Measurements from ENCODE around the gene C1orf21.
A peak's percentile ranks its signal among the peaks of the same experiment; 100 is the strongest.

The C1orf21 gene

GRCh38 chr1:184648160-184648855 is 261.5 kb downstream of the C1orf21 start:
- no peaks in the 10 kb centered on the region for H3K36me3 Mint-ChIP-seq
- H3K27me3 Mint-ChIP-seq = peaks cover 6% of the 10 kb centered on the region
- no peaks in the 10 kb centered on the region for H3K4me1 Mint-ChIP-seq
- DNase-seq = no peak
- CTCF ChIA-PET = no interaction called here
- no peak overlapping the region for H3K27ac Mint-ChIP-seq
- H3K9me3 Mint-ChIP-seq = no peaks in the 10 kb centered on the region
- H3K4me3 Mint-ChIP-seq = no peak overlapping the region

GRCh38 chr1:184648856-184649201 is 262.0 kb downstream of the C1orf21 start:
- Mint-ChIP-seq H3K9me3 (no peaks in the 10 kb centered on the region), H3K27ac (no peak overlapping the region), H3K36me3 (no peaks in the 10 kb centered on the region), H3K4me1 (no peaks in the 10 kb centered on the region), H3K27me3 (peaks cover 6% of the 10 kb centered on the region), H3K4me3 (no peak overlapping the region)
- DNase-seq = no peak
- CTCF ChIA-PET = no interaction called here

DNA sequence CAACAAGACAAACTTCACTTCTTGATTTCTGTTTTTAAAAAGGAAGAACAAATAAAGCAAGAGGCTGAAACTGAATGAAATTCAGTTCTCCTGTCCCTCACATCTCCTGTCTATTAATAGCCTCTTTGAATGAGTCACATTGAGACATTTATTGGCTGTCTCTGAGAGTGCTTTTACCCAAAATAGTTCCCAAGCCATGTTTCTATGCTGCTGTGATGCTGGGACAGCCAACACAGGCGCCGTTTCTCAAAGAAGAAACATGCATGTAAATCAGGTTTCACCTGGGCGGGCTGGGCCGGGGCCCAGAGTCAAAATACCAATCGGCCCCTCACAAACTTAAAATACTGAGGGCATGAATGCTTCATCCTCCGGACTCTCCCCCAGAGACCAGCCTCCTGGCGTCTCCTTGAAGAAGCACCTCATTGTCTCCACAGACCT is 262.6 kb downstream of the C1orf21 start:
- H3K4me1 Mint-ChIP-seq = no peaks in the 10 kb centered on the region
- no peak for DNase-seq
- H3K27me3 Mint-ChIP-seq = peaks cover 4% of the 10 kb centered on the region
- H3K9me3 Mint-ChIP-seq = no peaks in the 10 kb centered on the region
- no peaks in the 10 kb centered on the region for H3K36me3 Mint-ChIP-seq
- no peak overlapping the region for H3K4me3 Mint-ChIP-seq
- CTCF ChIA-PET = no interaction called here
- no peak overlapping the region for H3K27ac Mint-ChIP-seq

GRCh38 chr1:184650177-184650866 is 263.5 kb downstream of the C1orf21 start:
- no peak overlapping the region for H3K27ac Mint-ChIP-seq
- CTCF ChIA-PET = no interaction called here
- no peak for DNase-seq
- H3K4me3 Mint-ChIP-seq = no peak overlapping the region
- no peaks in the 10 kb centered on the region for H3K36me3 Mint-ChIP-seq
- H3K9me3 Mint-ChIP-seq = no peaks in the 10 kb centered on the region
- peaks cover 3% of the 10 kb centered on the region for H3K27me3 Mint-ChIP-seq
- H3K4me1 Mint-ChIP-seq = no peaks in the 10 kb centered on the region

GRCh38 chr1:184655185-184655584 is 268.4 kb downstream of the C1orf21 start:
- no peak overlapping the region for H3K27ac Mint-ChIP-seq
- CTCF ChIA-PET = interaction anchor here (0.6 kb wide), 1 partner anchor 592 kb away, joined by 4 read pairs; no protein-coding TSS in a partner anchor
- no peaks in the 10 kb centered on the region for H3K4me1 Mint-ChIP-seq
- H3K9me3 Mint-ChIP-seq = no peaks in the 10 kb centered on the region
- no peaks in the 10 kb centered on the region for H3K36me3 Mint-ChIP-seq
- no peak for DNase-seq
- no peak overlapping the region for H3K4me3 Mint-ChIP-seq
- peaks cover 3% of the 10 kb centered on the region for H3K27me3 Mint-ChIP-seq

DNA sequence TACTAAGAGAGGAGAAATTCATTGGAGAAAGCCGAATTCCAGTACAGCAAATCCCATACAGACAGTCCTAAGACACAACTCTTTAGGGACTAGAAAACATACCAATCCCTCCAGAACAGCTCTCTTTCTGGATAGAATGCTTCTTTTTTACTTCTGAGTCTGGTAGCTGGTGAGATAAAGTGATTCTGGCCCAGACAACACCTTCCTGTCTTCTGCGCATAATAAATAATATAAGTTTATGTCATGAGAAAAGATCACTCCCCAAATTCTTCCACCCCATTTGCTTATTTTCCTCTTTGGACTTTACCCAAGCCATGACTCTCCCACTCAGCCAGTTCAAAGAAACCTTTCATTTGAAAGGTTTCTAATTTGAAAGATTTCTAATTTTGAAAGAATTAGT is 269.4 kb downstream of the C1orf21 start:
- peaks cover 12% of the 10 kb centered on the region for H3K27me3 Mint-ChIP-seq
- CTCF ChIA-PET = no interaction called here
- no peaks in the 10 kb centered on the region for H3K9me3 Mint-ChIP-seq

DNA sequence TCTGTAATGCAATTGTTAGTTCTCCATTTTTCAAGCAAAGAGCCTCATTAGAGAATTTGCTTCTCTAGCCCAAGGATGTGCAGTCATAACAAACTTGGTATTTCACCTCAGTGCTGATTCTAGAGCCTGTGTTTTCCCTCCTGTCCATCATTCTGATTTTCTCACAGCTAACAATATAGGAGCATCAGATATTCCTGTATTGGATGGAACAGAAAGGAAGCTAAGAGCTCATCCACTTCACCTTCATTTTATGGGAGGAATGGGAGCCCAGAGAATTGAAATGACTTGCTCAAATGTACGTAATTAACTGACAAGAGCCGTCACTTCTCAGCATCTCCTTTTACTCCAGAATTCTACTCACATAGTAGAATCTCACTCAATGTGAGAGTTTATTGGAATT is 271.2 kb downstream of the C1orf21 start:
- no peak overlapping the region for H3K27ac Mint-ChIP-seq
- DNase-seq = no peak
- H3K4me1 Mint-ChIP-seq = no peaks in the 10 kb centered on the region
- H3K9me3 Mint-ChIP-seq = no peaks in the 10 kb centered on the region
- H3K27me3 Mint-ChIP-seq = peaks cover 15% of the 10 kb centered on the region
- no peak overlapping the region for H3K4me3 Mint-ChIP-seq
- CTCF ChIA-PET = no interaction called here
- H3K36me3 Mint-ChIP-seq = no peaks in the 10 kb centered on the region

More for the DNA sequence above, 269.4 kb downstream of the C1orf21 start:
- no peaks in the 10 kb centered on the region for H3K4me1 Mint-ChIP-seq
- H3K4me3 Mint-ChIP-seq = no peak overlapping the region
- H3K36me3 Mint-ChIP-seq = no peaks in the 10 kb centered on the region
- H3K27ac Mint-ChIP-seq = no peak overlapping the region
- no peak for DNase-seq

GRCh38 chr1:184660462-184661191 is 273.8 kb downstream of the C1orf21 start:
- CTCF ChIA-PET = interaction anchor here (1.3 to 1.4 kb wide), 2 partner anchors 9 to 19 kb away, joined by 3 to 4 read pairs; no protein-coding TSS in a partner anchor
- H3K4me1 Mint-ChIP-seq = peaks cover 6% of the 10 kb centered on the region

DNA sequence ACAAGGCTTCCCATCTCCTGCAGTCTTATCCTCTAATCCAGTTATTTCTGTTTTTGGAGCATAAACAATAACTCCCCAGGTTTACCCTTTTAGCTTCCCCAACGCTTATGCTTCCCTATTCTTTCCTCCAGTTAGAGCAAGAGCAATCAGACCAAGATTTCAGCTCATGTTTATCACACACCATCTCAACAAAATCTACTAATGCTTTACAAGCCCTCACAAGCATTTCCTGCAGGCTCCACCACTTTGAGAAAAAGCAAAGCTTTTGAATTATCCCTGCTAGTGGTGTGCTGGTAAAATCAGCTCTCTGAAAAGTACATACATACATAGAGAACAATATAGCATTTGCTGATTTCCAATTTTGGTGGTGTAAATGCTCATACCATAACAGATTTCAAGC is 275.0 kb downstream of the C1orf21 start:
- H3K4me1 Mint-ChIP-seq = peaks cover 6% of the 10 kb centered on the region
- no peak overlapping the region for H3K27ac Mint-ChIP-seq
- DNase-seq = no peak
- no peaks in the 10 kb centered on the region for H3K36me3 Mint-ChIP-seq
- no peak overlapping the region for H3K4me3 Mint-ChIP-seq
- CTCF ChIA-PET = interaction anchor here (0.6 to 1.3 kb wide), 2 partner anchors 20 to 512 kb away, joined by 3 to 4 read pairs; no protein-coding TSS in a partner anchor
- H3K27me3 Mint-ChIP-seq = peaks cover 33% of the 10 kb centered on the region
- H3K9me3 Mint-ChIP-seq = no peaks in the 10 kb centered on the region

More at GRCh38 chr1:184660462-184661191, 273.8 kb downstream of the C1orf21 start:
- Mint-ChIP-seq H3K27ac (no peak overlapping the region), H3K36me3 (no peaks in the 10 kb centered on the region), H3K9me3 (no peaks in the 10 kb centered on the region), H3K4me3 (no peak overlapping the region), H3K27me3 (peaks cover 33% of the 10 kb centered on the region)
- no peak for DNase-seq

DNA sequence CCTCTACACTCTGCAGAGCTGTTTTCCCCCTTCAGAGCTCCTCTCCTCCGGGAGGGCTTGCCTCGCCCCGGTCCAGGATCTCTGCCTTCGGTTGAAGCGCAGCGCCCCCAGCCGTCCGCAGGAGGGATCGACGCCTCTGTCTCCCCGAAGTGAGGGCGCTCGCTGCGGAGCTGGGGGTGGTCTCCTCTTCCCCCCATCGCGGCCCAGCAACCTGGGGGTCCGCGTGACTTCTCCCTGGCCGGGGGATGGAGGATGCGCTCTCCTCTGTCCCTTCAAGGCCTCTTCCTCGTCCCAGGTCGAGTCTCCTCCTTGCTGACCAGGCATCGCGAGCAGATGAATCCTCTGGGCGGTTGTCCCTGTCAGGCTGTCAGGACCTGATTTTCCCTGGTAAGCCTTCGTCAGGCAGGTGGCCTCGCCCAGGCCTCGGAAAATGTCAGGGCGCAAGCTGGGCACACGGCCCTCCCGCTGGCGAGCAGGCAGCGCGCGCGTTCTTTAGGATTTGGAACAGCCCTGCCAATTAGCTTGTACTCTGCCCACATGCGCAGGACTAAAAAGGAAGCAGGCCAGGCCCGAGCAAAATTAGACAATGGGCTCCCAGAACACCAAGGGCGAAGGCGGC is 277.3 kb downstream of the C1orf21 start:
- Mint-ChIP-seq H3K4me1 (peaks cover 6% of the 10 kb centered on the region), H3K36me3 (no peaks in the 10 kb centered on the region), H3K27me3 (peaks cover 40% of the 10 kb centered on the region), H3K27ac (no peak overlapping the region), H3K4me3 (no peak overlapping the region), H3K9me3 (no peaks in the 10 kb centered on the region)
- CTCF ChIA-PET = interaction anchor here (0.6 to 2.3 kb wide), 14 partner anchors 11 to 595 kb away, joined by 3 to 14 read pairs (median 3); no protein-coding TSS in a partner anchor
- DNase-seq = peak; percentile 58

GRCh38 chr1:184664661-184665060 is 277.8 kb downstream of the C1orf21 start:
- H3K36me3 Mint-ChIP-seq = no peaks in the 10 kb centered on the region
- no peak overlapping the region for H3K27ac Mint-ChIP-seq
- H3K27me3 Mint-ChIP-seq = peaks cover 40% of the 10 kb centered on the region
- CTCF ChIA-PET = interaction anchor here (0.9 to 2.3 kb wide), 9 partner anchors 11 to 596 kb away, joined by 3 to 14 read pairs (median 3); no protein-coding TSS in a partner anchor
- no peak for DNase-seq
- no peaks in the 10 kb centered on the region for H3K9me3 Mint-ChIP-seq
- peaks cover 6% of the 10 kb centered on the region for H3K4me1 Mint-ChIP-seq
- no peak overlapping the region for H3K4me3 Mint-ChIP-seq

DNA sequence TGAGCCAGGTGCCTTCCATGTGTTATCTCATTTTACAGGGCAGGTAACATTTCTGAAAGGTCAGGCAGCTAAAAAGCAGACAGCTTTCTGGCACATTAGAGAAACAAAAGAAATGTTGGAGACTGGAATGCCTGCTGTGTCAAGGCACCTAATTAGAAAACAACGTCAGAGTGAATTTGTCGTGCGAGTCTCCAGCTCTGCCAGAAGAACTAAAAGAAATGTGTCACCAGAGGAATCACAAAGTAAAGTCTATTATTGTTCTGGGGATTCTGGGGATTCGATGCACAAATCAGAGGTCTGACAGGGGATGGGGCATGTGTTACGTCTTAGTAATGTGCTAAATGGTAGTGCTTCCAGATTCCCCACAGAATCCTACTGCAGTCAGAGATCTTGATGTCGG is 278.5 kb downstream of the C1orf21 start:
- H3K4me3 Mint-ChIP-seq = no peak overlapping the region
- no peaks in the 10 kb centered on the region for H3K9me3 Mint-ChIP-seq
- H3K27me3 Mint-ChIP-seq = peaks cover 39% of the 10 kb centered on the region
- H3K4me1 Mint-ChIP-seq = peaks cover 6% of the 10 kb centered on the region
- no peak for DNase-seq
- H3K27ac Mint-ChIP-seq = no peak overlapping the region
- no peaks in the 10 kb centered on the region for H3K36me3 Mint-ChIP-seq
- CTCF ChIA-PET = interaction anchor here (2.3 kb wide), 1 partner anchor 590 kb away, joined by 6 read pairs; no protein-coding TSS in a partner anchor

DNA sequence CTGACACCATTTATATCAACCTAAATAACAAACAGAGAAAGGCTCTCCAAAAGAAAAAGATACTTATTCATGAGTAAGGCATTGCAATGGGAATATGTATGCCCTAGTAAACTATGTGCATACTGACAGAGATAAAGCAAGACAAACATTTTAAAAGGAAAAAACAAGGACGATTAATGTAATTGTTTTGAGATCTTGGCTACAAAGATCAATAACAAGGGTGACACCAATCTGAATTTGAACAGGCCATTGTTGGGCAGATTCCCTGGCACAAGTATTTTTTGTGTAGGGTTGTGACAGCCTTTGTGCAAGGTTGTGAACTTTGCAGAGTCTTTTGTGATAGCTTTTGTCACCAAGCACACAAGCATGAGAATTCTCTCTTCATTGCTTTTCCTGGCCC is 282.6 kb downstream of the C1orf21 start:
- Mint-ChIP-seq H3K36me3 (no peaks in the 10 kb centered on the region), H3K4me1 (no peaks in the 10 kb centered on the region), H3K27ac (no peak overlapping the region), H3K9me3 (no peaks in the 10 kb centered on the region), H3K4me3 (no peak overlapping the region), H3K27me3 (peaks cover 32% of the 10 kb centered on the region)
- CTCF ChIA-PET = interaction anchor here (1.1 kb wide), 1 partner anchor 9 kb away, joined by 4 read pairs; no protein-coding TSS in a partner anchor
- no peak for DNase-seq
